GM23248 (cell line): Measurements from ENCODE around the gene DOK6. TPM values are rescaled to one million over a fixed set of nuclear protein-coding genes. Genes with fewer than 3 reads are reported as not detected.

Source experiments
- DNase-seq: peaks from one replicate; pipeline ENCODE4 v3.0.0-alpha.2; 2015
- H2AFZ ChIP-seq: fragments of 200-600 bp; sonication (generic); 2 replicates; pipeline ENCODE4 v1.6.1; 2016; ENCODE audit warnings: antibody characterized with exemption
- H3F3A ChIP-seq: fragments of 200-600 bp; sonication (generic); 2 replicates; pipeline ENCODE4 v1.6.1; 2016; ENCODE audit warnings: mild to moderate bottlenecking, antibody characterized with exemption, mixed run types; ENCODE audit not compliant: insufficient read depth
- H3K27ac ChIP-seq: fragments of 200-600 bp; sonication (generic); 2 replicates; pipeline ENCODE4 v1.5.1; 2016; ENCODE audit warnings: mild to moderate bottlenecking
- H3K27me3 ChIP-seq: fragments of 200-600 bp; sonication (generic); replicated peaks from 2 replicates; pipeline ENCODE4 v1.6.1; 2016; ENCODE audit warnings: mild to moderate bottlenecking; ENCODE audit not compliant: insufficient read depth
- H3K36me3 ChIP-seq: fragments of 200-600 bp; sonication (generic); 2 replicates; pipeline ENCODE4 v1.6.1; 2016; ENCODE audit warnings: low read depth, mild to moderate bottlenecking
- H3K4me1 ChIP-seq: fragments of 200-600 bp; sonication (generic); 2 replicates; pipeline ENCODE4 v1.6.1; 2016; ENCODE audit warnings: mild to moderate bottlenecking; ENCODE audit not compliant: insufficient read depth
- H3K4me2 ChIP-seq: fragments of 200-600 bp; sonication (generic); one replicate; pipeline ENCODE4 v1.6.1; 2016; ENCODE audit warnings: mild to moderate bottlenecking; ENCODE audit not compliant: unreplicated experiment
- H3K4me3 ChIP-seq: fragments of 200-600 bp; sonication (generic); 2 replicates; pipeline ENCODE4 v1.5.1; 2016; ENCODE audit warnings: mild to moderate bottlenecking
- H3K79me2 ChIP-seq: fragments of 200-600 bp; sonication (generic); 2 replicates; pipeline ENCODE4 v1.6.1; 2016; ENCODE audit warnings: mild to moderate bottlenecking; ENCODE audit not compliant: insufficient read depth
- H3K9ac ChIP-seq: fragments of 200-600 bp; sonication (generic); 2 replicates; pipeline ENCODE4 v1.6.1; 2016; ENCODE audit warnings: mild to moderate bottlenecking
- H3K9me2 ChIP-seq: fragments of 200-600 bp; sonication (generic); 2 replicates; pipeline ENCODE4 v1.6.1; 2016; ENCODE audit warnings: mixed run types, mild to moderate bottlenecking, moderate library complexity; ENCODE audit not compliant: insufficient read depth
- H3K9me3 ChIP-seq: fragments of 200-600 bp; sonication (generic); one replicate; pipeline ENCODE4 v1.6.1; 2017; ENCODE audit warnings: low read depth
- H4K20me1 ChIP-seq: fragments of 200-600 bp; sonication (generic); 2 replicates; pipeline ENCODE4 v1.6.0; 2016; ENCODE audit not compliant: insufficient read depth
- EZH2 ChIP-seq: fragments of 200-600 bp; sonication (generic); IDR thresholded peaks from 2 replicates; pipeline ENCODE4 v1.6.1; 2018; ENCODE audit warnings: antibody characterized with exemption, mild to moderate bottlenecking; ENCODE audit not compliant: insufficient read depth, poor library complexity, severe bottlenecking
- EZH2phosphoT487 ChIP-seq: fragments of 200-600 bp; sonication (generic); IDR thresholded peaks from 2 replicates; pipeline ENCODE4 v1.6.1; 2018; ENCODE audit warnings: antibody characterized with exemption, moderate library complexity, mild to moderate bottlenecking, low read depth; ENCODE audit not compliant: insufficient read depth
- WGBS, 2 experiments: methylation state at CpG; one replicate each; pipeline ENCODE4 v1.1.6; 2015 to 2017; ENCODE audit warnings: low lambda C conversion rate in 2 of 2, low coverage in 1 of 2; ENCODE audit errors: missing lambda C conversion rate in 2 of 2; 5-methylcytosine and 5-hydroxymethylcytosine counted together
- in situ Hi-C: fragments of 300-500 bp; cut with MboI; formaldehyde crosslinking; loops from 2 replicates; pipeline ENCODE4 v1.15.0; 2020
- polyA plus RNA-seq: library from polyadenylated mRNA; unstranded; fragments of >200 nt; fragmentation: Nextera tagmentation; extraction: Ambion mirVana; gene quantifications from 2 replicates; pipeline ENCODE4 v1.2.1, GENCODE V29; 2016
- total RNA-seq: library from RNA; depleted of rRNA; stranded (reverse); fragments of >200 nt; shearing (Covaris generic); gene quantifications from 2 replicates; pipeline ENCODE4 v1.2.3, GENCODE V29; 2014

Gene DOK6
- total and polyA plus RNA-seq, 2 experiments from 2014 or later: 1.1 to 5.2 TPM

DNA sequence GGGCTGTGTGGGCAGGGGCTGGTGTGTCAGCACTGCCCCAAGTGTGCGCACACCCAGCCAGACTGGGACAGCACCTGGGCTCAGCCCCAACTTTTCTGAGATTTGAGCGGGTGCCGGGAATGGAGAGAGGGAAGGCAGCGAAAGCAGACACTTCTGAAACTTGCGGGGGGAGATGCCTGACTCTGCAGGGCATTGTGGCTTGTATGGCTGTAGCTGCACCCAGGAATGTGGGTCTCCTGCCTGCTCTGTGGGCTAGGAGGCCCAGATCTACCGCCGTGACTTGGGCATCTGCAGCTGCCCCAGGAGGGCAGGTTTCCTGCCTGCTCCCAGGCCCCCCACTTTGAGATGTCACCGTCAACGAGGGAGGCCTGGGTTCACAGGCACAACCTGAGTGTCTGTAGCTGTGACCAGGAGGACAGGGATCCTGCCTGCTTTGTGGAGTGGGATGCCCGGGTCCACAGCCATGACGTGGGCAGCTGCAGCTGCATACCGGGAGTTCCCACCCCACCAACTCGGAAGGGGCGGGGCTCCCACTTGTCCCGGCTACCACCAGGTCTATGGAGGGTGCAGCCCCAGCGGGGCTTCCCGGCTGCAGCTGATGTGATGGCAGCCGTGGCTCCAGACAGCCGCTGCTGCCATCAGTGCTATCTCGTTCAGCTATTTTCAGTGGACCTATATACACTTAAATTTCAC is 95.3 kb downstream of the DOK6 start:
- Histone ChIP-seq H3F3A (no peaks in the 10 kb centered on the region), H3K27ac (no peak overlapping the region), H4K20me1 (no peaks in the 10 kb centered on the region), H3K9me2 (no peaks in the 10 kb centered on the region), H3K9ac (no peak overlapping the region), H2AFZ (no peak overlapping the region), H3K27me3 (no peaks in the 10 kb centered on the region), H3K4me2 (no peak overlapping the region), H3K9me3 (no peaks in the 10 kb centered on the region), H3K4me1 (peaks cover 4% of the 10 kb centered on the region; the same call in 1 of the 2 replicates), H3K36me3 (no peaks in the 10 kb centered on the region), H3K79me2 (no peaks in the 10 kb centered on the region), H3K4me3 (no peak overlapping the region)
- 86 to 94% methylated on average over 20 of the region's 20 CpGs for WGBS, 2 experiments
- DNase-seq: no peak
- in situ Hi-C loops: no loop called here
- TF ChIP-seq EZH2: no peak
- no peak for TF ChIP-seq EZH2phosphoT487

DNA sequence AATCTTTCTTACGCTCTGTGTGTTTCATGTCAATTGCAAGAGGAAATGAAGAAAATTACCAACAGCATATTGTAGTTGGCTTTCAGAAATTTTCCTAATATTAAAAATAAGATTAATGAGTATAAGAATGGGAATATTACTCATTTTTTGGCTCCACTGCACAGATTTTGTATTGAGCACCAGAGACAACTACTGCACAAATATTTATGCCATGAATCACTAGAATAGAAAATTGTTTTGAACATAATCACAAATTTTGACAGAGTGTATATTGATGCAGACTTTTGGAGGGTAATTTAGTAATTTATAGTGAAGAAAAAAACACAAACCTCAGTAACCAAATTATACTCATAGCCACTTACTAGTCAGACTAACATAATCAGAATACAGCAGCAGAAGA is 118.3 kb downstream of the DOK6 start:
- H3F3A ChIP-seq: no peaks in the 10 kb centered on the region
- WGBS, 2 experiments: 30 to 42% methylated on average over 1 of the region's 1 CpG
- peaks cover 10% of the 10 kb centered on the region for H3K4me1 ChIP-seq
- H3K27ac ChIP-seq: no peak overlapping the region
- no peaks in the 10 kb centered on the region for H3K9me2 ChIP-seq
- no peaks in the 10 kb centered on the region for H3K79me2 ChIP-seq
- in situ Hi-C loops: no loop called here
- H3K4me2 ChIP-seq: no peak overlapping the region
- H2AFZ ChIP-seq: no peak overlapping the region
- no peaks in the 10 kb centered on the region for H3K36me3 ChIP-seq
- peak; percentile 40 for DNase-seq
- TF ChIP-seq EZH2 (no peak), EZH2phosphoT487 (no peak)
- no peaks in the 10 kb centered on the region for H3K9me3 ChIP-seq
- H3K9ac ChIP-seq: no peak overlapping the region
- H3K4me3 ChIP-seq: no peak overlapping the region
- H4K20me1 ChIP-seq: no peaks in the 10 kb centered on the region
- no peaks in the 10 kb centered on the region for H3K27me3 ChIP-seq

DNA sequence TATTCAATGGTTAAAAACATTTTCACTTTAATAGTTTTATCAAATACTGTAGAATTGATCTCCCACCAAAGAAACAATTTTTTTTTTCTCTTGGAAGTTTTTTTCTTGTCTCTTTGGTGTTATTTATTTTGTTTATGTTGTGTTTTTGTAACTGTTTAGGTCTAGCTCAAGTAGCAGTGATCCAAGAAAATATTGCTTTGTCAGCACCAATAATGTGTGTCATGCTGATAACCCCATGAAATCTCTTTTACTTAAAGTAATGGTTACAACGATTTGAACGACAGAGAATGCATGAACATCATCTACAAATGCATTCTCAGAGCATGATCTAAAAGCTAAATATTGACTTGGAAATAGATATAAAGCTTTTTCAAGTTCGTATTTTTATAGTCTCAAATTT is 122.9 kb downstream of the DOK6 start:
- no peak overlapping the region for H3K9ac ChIP-seq
- H3K4me2 ChIP-seq: no peak overlapping the region
- 64 to 71% methylated on average over 3 of the region's 3 CpGs for WGBS, 2 experiments
- no peak for DNase-seq
- no peak overlapping the region for H3K4me3 ChIP-seq
- H2AFZ ChIP-seq: no peak overlapping the region
- H3K36me3 ChIP-seq: no peaks in the 10 kb centered on the region
- H3K27me3 ChIP-seq: no peaks in the 10 kb centered on the region
- no peak for TF ChIP-seq EZH2phosphoT487
- TF ChIP-seq EZH2: no peak
- H3K9me3 ChIP-seq: no peaks in the 10 kb centered on the region
- no peaks in the 10 kb centered on the region for H3K9me2 ChIP-seq
- no peaks in the 10 kb centered on the region for H4K20me1 ChIP-seq
- H3K27ac ChIP-seq: no peak overlapping the region
- in situ Hi-C loops: no loop called here
- H3F3A ChIP-seq: no peaks in the 10 kb centered on the region
- no peaks in the 10 kb centered on the region for H3K79me2 ChIP-seq
- H3K4me1 ChIP-seq: peaks cover 10% of the 10 kb centered on the region

DNA sequence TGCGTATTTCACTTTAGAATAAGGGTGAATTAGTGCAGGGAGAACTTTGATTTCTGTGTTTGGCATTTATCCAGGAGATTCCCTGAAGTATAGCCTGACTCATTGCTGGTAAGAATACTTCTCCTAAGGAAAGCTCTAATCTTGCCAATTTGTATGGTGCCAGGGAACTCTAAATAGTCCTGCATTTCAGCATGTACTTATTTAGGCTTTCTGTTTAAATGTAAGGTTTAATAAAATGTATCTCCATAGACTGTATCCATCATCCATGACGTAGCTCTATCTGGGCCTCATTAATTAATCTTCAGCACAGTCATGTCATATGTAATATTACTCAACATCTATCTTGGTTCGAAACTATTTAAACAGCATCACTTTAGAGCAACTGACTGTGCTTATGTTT is 127.7 kb downstream of the DOK6 start:
- H3K79me2 ChIP-seq: no peaks in the 10 kb centered on the region
- TF ChIP-seq EZH2 (no peak), EZH2phosphoT487 (no peak)
- DNase-seq: peak; percentile 20

More for the DNA sequence above, 127.7 kb downstream of the DOK6 start:
- no peaks in the 10 kb centered on the region for H3K9me2 ChIP-seq
- H3K36me3 ChIP-seq: no peaks in the 10 kb centered on the region
- no peak overlapping the region for H3K9ac ChIP-seq
- H3F3A ChIP-seq: no peaks in the 10 kb centered on the region
- H3K9me3 ChIP-seq: no peaks in the 10 kb centered on the region
- in situ Hi-C loops: no loop called here
- no peak overlapping the region for H3K27ac ChIP-seq
- H4K20me1 ChIP-seq: no peaks in the 10 kb centered on the region
- no peak overlapping the region for H2AFZ ChIP-seq
- H3K27me3 ChIP-seq: no peaks in the 10 kb centered on the region
- H3K4me3 ChIP-seq: no peak overlapping the region
- no peaks in the 10 kb centered on the region for H3K4me1 ChIP-seq
- WGBS, 2 experiments: 87 to 92% methylated on average over 3 of the region's 3 CpGs
- no peak overlapping the region for H3K4me2 ChIP-seq
